22Rv1 (cell line): ENCODE data around the gene PLEKHM3.

Experiments used
- ZFX ChIP-seq: fragments of 450-650 bp; IDR thresholded peaks from 2 replicates; pipeline ENCODE4 v1.6.1; 2017; ENCODE audit warnings: antibody characterized with exemption, borderline replicate concordance
- TF ChIP-seq, protein P1 (sequence below): fragments of 450-650 bp; IDR thresholded peaks from 2 replicates; pipeline ENCODE4 v1.5.1; 2017; ENCODE audit warnings: mild to moderate bottlenecking

DNA sequence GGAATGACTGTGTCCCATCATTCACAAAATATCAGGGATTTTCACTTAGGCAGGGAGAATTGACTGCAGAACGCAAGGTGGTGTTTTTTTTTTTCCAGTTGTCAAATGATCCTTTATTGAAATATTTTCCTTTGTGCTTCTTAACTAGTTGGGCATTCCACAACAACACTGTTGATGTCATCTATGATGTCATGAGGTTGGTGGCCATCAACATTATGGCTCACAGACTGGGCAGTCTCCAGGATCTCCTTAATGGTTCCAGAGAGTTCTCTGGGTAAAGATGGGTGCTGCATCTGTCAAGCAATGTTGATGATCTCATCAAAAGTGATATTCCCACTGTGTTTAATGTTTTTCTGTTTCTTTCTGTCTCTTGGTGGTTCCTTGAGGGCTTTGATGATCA lies 31.8 kb upstream of the PLEKHM3 start:
- TF ChIP-seq, protein P1, sequence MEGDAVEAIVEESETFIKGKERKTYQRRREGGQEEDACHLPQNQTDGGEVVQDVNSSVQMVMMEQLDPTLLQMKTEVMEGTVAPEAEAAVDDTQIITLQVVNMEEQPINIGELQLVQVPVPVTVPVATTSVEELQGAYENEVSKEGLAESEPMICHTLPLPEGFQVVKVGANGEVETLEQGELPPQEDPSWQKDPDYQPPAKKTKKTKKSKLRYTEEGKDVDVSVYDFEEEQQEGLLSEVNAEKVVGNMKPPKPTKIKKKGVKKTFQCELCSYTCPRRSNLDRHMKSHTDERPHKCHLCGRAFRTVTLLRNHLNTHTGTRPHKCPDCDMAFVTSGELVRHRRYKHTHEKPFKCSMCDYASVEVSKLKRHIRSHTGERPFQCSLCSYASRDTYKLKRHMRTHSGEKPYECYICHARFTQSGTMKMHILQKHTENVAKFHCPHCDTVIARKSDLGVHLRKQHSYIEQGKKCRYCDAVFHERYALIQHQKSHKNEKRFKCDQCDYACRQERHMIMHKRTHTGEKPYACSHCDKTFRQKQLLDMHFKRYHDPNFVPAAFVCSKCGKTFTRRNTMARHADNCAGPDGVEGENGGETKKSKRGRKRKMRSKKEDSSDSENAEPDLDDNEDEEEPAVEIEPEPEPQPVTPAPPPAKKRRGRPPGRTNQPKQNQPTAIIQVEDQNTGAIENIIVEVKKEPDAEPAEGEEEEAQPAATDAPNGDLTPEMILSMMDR = no peak
- TF ChIP-seq ZFX = no peak
